Smooth muscle cell (in vitro differentiated cells): Measurements from ENCODE around the gene ADARB1. TPM values are rescaled to one million over a fixed set of nuclear protein-coding genes. Genes with fewer than 3 reads are reported as not detected.

Source experiments
- DNase-seq: peaks from one replicate; lab custom pipeline; 2025; ENCODE audit not compliant: unreplicated experiment; lab: John Stamatoyannopoulos, UW
- H2AFZ ChIP-seq: fragments of 200-600 bp; sonication (generic); 2 replicates; pipeline ENCODE4 v1.6.0; 2016; ENCODE audit warnings: antibody characterized with exemption, low read depth, mild to moderate bottlenecking
- H3F3A ChIP-seq: fragments of 200-600 bp; sonication (generic); 2 replicates; pipeline ENCODE4 v1.6.0; 2017; ENCODE audit warnings: antibody characterized with exemption, low read depth
- H3K27ac ChIP-seq: fragments of 200-600 bp; sonication (generic); 2 replicates; pipeline ENCODE4 v1.5.1; 2016; ENCODE audit warnings: low read depth, mild to moderate bottlenecking
- H3K27me3 ChIP-seq: fragments of 200-600 bp; sonication (generic); 2 replicates; pipeline ENCODE4 v1.6.1; 2016; ENCODE audit warnings: low read depth, mild to moderate bottlenecking
- H3K36me3 ChIP-seq: fragments of 200-600 bp; sonication (generic); 2 replicates; pipeline ENCODE4 v1.5.1; 2016; ENCODE audit warnings: low read depth
- H3K4me1 ChIP-seq: fragments of 200-600 bp; sonication (generic); 2 replicates; pipeline ENCODE4 v1.5.1; 2016; ENCODE audit warnings: low read depth
- H3K4me2 ChIP-seq: fragments of 200-600 bp; sonication (generic); 2 replicates; pipeline ENCODE4 v1.6.0; 2016; ENCODE audit warnings: mild to moderate bottlenecking
- H3K4me3 ChIP-seq: fragments of 200-600 bp; sonication (generic); 2 replicates; pipeline ENCODE4 v1.5.1; 2016; ENCODE audit warnings: mild to moderate bottlenecking
- H3K79me2 ChIP-seq: fragments of 200-600 bp; sonication (generic); 2 replicates; pipeline ENCODE4 v1.6.0; 2016; ENCODE audit warnings: low read depth, mild to moderate bottlenecking
- H3K9ac ChIP-seq: fragments of 200-600 bp; sonication (generic); 2 replicates; pipeline ENCODE4 v1.6.0; 2016; ENCODE audit warnings: low read depth
- H3K9me3 ChIP-seq: fragments of 200-600 bp; sonication (generic); replicated peaks from 2 replicates; pipeline ENCODE4 v1.5.1; 2016; ENCODE audit warnings: low read depth
- H4K20me1 ChIP-seq: fragments of 200-600 bp; sonication (generic); 2 replicates; pipeline ENCODE4 v1.6.0; 2016; ENCODE audit warnings: low read depth
- WGBS: methylation state at CpG from one replicate; pipeline ENCODE4 v1.1.7; 2016; ENCODE audit warnings: low lambda C conversion rate; 5-methylcytosine and 5-hydroxymethylcytosine counted together
- polyA plus RNA-seq: library from polyadenylated mRNA; unstranded; fragments of >200 nt; fragmentation: Nextera tagmentation; extraction: Ambion mirVana; gene quantifications from 2 replicates; pipeline ENCODE4 v1.2.1, GENCODE V29; 2016
- total RNA-seq: library from RNA; depleted of rRNA; stranded (reverse); fragments of >200 nt; gene quantifications from 2 replicates; pipeline ENCODE4 v1.2.3, GENCODE V29; 2014
- TF ChIP-seq, protein P1 (sequence below): fragments of 200-600 bp; sonication (generic); IDR thresholded peaks from 2 replicates; pipeline ENCODE4 v1.5.1; 2017; ENCODE audit warnings: borderline replicate concordance, mild to moderate bottlenecking, antibody characterized with exemption; ENCODE audit not compliant: insufficient read depth, poor library complexity, severe bottlenecking

Gene ADARB1
- total and polyA plus RNA-seq, 2 experiments from 2014 or later, result 25.6 to 28.9 TPM

DNA sequence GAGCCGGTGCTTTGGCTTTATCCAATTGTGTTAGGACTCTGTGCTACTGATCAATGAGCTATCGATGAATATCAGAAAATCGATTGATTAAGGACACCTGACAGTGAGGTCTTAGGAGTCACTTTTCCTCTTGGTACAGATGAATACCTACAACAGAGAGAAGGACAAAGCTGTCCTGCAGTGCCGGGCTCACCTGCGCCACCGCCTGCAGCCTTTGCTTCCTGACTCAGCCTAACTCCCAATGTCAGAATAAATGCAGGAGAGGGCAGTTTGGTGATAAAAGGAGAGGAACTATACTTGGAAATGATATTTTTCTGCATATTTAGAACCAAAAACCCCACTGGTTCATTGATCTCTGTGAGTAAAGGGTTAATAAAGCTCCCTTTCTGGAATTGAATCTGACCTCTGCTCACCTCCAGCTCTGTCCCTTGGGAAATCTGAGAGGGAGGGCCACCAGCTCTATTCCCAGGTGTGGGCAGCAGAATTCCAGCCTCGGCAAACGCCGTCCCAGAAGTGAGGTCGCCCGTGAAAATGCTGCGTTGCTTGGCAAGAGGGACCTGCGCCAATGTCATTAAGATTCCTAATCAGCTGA lies 174.0 kb downstream of the ADARB1 start:
- Histone ChIP-seq H4K20me1 (no peaks in the 10 kb centered on the region), H3K27ac (no peak overlapping the region), H3K36me3 (no peaks in the 10 kb centered on the region), H3K9me3 (peaks cover 10% of the 10 kb centered on the region), H3K9ac (no peak overlapping the region), H3K4me2 (no peak overlapping the region), H3K4me3 (no peak overlapping the region), H3K79me2 (no peaks in the 10 kb centered on the region), H3F3A (no peaks in the 10 kb centered on the region), H3K27me3 (peaks cover 9% of the 10 kb centered on the region), H2AFZ (no peak overlapping the region), H3K4me1 (no peaks in the 10 kb centered on the region)
- DNase-seq, result no peak
- WGBS, result 72% methylated on average over 13 of the region's 13 CpGs
- TF ChIP-seq, protein P1, sequence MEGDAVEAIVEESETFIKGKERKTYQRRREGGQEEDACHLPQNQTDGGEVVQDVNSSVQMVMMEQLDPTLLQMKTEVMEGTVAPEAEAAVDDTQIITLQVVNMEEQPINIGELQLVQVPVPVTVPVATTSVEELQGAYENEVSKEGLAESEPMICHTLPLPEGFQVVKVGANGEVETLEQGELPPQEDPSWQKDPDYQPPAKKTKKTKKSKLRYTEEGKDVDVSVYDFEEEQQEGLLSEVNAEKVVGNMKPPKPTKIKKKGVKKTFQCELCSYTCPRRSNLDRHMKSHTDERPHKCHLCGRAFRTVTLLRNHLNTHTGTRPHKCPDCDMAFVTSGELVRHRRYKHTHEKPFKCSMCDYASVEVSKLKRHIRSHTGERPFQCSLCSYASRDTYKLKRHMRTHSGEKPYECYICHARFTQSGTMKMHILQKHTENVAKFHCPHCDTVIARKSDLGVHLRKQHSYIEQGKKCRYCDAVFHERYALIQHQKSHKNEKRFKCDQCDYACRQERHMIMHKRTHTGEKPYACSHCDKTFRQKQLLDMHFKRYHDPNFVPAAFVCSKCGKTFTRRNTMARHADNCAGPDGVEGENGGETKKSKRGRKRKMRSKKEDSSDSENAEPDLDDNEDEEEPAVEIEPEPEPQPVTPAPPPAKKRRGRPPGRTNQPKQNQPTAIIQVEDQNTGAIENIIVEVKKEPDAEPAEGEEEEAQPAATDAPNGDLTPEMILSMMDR, result no peak

DNA sequence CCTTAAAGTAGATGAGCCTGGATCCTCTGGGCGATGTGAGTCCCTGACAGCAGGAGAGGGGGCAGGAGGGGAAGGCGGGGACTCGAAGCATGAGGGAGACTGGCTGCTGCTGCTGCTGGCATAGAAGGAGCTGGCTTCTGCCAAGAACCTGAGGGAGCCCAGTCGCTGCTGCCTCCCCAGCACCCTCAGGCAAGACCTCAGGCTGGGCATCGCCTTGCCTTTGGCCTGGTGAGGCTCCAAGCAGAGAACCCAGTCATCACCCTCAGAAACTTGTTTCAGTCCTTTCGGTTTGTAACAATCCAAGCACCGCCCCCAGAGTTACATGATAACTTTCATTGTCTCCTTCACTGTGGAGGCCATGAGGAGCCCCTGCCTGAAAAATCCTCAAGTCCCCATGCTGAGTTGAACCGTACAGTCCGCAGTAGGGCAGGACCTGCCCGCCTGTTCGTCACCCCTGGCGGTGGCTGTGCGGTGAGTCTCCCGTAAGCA lies 174.6 kb downstream of the ADARB1 start:
- WGBS, result 78% methylated on average over 14 of the region's 14 CpGs
- H3F3A ChIP-seq, result no peaks in the 10 kb centered on the region

DNA sequence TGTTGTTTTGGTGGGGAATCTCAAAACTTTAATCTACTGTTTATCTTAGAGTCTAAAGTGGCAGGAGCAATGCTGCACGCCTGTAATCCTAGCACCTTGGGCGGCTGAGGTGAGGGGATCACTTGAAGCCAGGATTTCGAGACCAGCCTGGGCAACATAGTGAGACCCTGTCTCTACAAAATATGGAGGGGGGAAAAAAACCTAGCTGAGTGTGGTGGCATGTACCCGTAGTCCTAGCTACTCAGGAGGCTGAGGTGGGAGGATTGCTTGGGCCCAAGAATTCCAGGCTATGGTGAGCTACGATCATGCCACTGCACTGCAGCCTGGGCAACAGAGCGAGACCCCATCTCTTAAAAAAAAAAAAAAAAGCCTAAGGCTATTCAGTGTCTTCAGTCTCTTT lies 175.2 kb downstream of the ADARB1 start:
- no peak overlapping the region for H3K9ac ChIP-seq
- H3K4me1 ChIP-seq, result no peaks in the 10 kb centered on the region
- H3F3A ChIP-seq, result no peaks in the 10 kb centered on the region
- TF ChIP-seq, protein P1, result no peak
- no peaks in the 10 kb centered on the region for H3K79me2 ChIP-seq
- no peak for DNase-seq
- H3K4me2 ChIP-seq, result no peak overlapping the region
- H3K27ac ChIP-seq, result no peak overlapping the region
- 97% methylated on average over 6 of the region's 6 CpGs for whole genome bisulfite sequencing
- H4K20me1 ChIP-seq, result no peaks in the 10 kb centered on the region
- no peak overlapping the region for H3K4me3 ChIP-seq
- no peaks in the 10 kb centered on the region for H3K9me3 ChIP-seq
- peaks cover 9% of the 10 kb centered on the region for H3K27me3 ChIP-seq
- H2AFZ ChIP-seq, result no peak overlapping the region
- no peaks in the 10 kb centered on the region for H3K36me3 ChIP-seq

More for the DNA sequence above, 174.6 kb downstream of the ADARB1 start:
- Histone ChIP-seq H3K4me2 (no peak overlapping the region), H3K79me2 (no peaks in the 10 kb centered on the region), H3K27ac (no peak overlapping the region), H3K9ac (no peak overlapping the region), H3K36me3 (no peaks in the 10 kb centered on the region), H3K9me3 (peaks cover 5% of the 10 kb centered on the region), H2AFZ (no peak overlapping the region), H3K27me3 (peaks cover 9% of the 10 kb centered on the region), H4K20me1 (no peaks in the 10 kb centered on the region), H3K4me1 (no peaks in the 10 kb centered on the region), H3K4me3 (no peak overlapping the region)
- DNase-seq, result no peak
- TF ChIP-seq, protein P1, result no peak

GRCh38 chr21:45250272-45250671 lies 175.9 kb downstream of the ADARB1 start:
- TF ChIP-seq, protein P1, result no peak
- 94% methylated on average over 3 of the region's 3 CpGs for WGBS
- Histone ChIP-seq H3K9me3 (no peaks in the 10 kb centered on the region), H3K27ac (no peak overlapping the region), H3K4me3 (no peak overlapping the region), H3K9ac (no peak overlapping the region), H2AFZ (no peak overlapping the region), H3K36me3 (no peaks in the 10 kb centered on the region), H3K4me1 (no peaks in the 10 kb centered on the region), H4K20me1 (no peaks in the 10 kb centered on the region), H3K27me3 (peaks cover 9% of the 10 kb centered on the region), H3F3A (no peaks in the 10 kb centered on the region), H3K4me2 (no peak overlapping the region), H3K79me2 (no peaks in the 10 kb centered on the region)
- no peak for DNase-seq
